Prostate gland (tissue), 2 donors: ENCODE data around the gene KCNG2.

Source experiments
- CTCF ChIP-seq, 4 experiments: fragments of 200-600 bp in 2 of 4; fragments of 450-650 bp in 2 of 4; sonication (generic) in 2 of 4; IDR thresholded peaks; 1 replicate in 3 of 4; 2 replicates in 1 of 4; pipeline ENCODE4 v1.5.1; 2016 to 2019; ENCODE audit warnings: antibody characterized with exemption in 4 of 4, mild to moderate bottlenecking in 2 of 4, moderate library complexity in 2 of 4
- POLR2AphosphoS5 ChIP-seq: sonication (generic); formaldehyde crosslinking; IDR thresholded peaks from one replicate; pipeline ENCODE4 v1.6.1; 2017; ENCODE audit warnings: antibody characterized with exemption

- TF ChIP-seq CTCF (IDR thresholded peaks at IDR 0.05): no peak
- TF ChIP-seq POLR2AphosphoS5: no peak
These were observed 22.1 kb upstream of the KCNG2 start for GRCh38 chr18:79775441-79776221.
